ENCODE measurements around the gene DTHD1.

DTHD1 gene

DNA sequence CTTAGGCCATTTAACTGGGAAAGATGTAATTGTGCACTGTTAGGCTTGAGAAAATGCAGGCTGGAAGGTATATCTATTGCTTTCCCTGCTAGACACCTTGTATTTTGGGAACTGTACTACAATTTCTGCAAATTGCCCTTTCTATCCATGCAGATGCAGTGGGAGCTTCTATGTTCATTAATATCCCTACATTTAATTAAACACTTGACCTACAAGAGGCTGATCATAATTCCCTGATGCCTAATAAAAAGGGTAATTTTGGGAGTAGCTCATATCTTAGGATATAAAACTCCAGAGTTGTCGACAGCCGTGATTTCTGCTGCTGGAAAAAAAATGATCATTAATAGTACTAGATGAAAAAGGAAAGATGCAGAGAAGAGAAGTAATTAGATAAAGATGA, 19.7 kb downstream of the DTHD1 start:
- Histone ChIP-seq H4K20me1 (no peaks in the 10 kb centered on the region), H3K27me3 (no peaks in the 10 kb centered on the region), H3K4me2 (no peak overlapping the region), H3K9me3 (replicated peaks in 1 of 11) (peaks cover 0 to 12% (median 5%) of the 10 kb centered on the region in 11 experiments; a peak in 8 of 22 replicates), H3K36me3 (no peaks in the 10 kb centered on the region), H3K9ac (no peak overlapping the region), H3K4me3 (no peak overlapping the region), H3K27ac (no peak overlapping the region), H3K4me1 (peaks cover 12 to 41% (median 30%) of the 10 kb centered on the region in 10 experiments)
- TF ChIP-seq Cebpa-rat (IDR thresholded peaks at IDR 0.05), result no peak

GRCh38 chr4:36303426-36304137, 22.2 kb downstream of the DTHD1 start:
- no peaks in the 10 kb centered on the region for H4K20me1 ChIP-seq
- H3K4me3 ChIP-seq, result no peak overlapping the region
- H3K4me1 ChIP-seq, result peaks cover 32 to 66% (median 53%) of the 10 kb centered on the region in 10 experiments
- H3K27ac ChIP-seq, result peak overlapping the region; percentile 8 to 83 (median 68); a peak in 19 of 22 replicates
- H3K9ac ChIP-seq, result peak overlapping the region in 5 of 11 experiments; percentile 15 to 66 (median 43); a peak in 7 of 22 replicates
- H3K27me3 ChIP-seq, result no peaks in the 10 kb centered on the region
- H3K4me2 ChIP-seq, result peak overlapping the region; percentile 6 to 88 (median 60); a peak in 20 of 22 replicates
- no peak for TF ChIP-seq Cebpa-rat (IDR thresholded peaks at IDR 0.05)
- no peaks in the 10 kb centered on the region for H3K36me3 ChIP-seq
- peaks cover 0 to 12% (median 5%) of the 10 kb centered on the region in 11 experiments; a peak in 10 of 22 replicates for H3K9me3 ChIP-seq (replicated peaks in 1 of 11)

DNA sequence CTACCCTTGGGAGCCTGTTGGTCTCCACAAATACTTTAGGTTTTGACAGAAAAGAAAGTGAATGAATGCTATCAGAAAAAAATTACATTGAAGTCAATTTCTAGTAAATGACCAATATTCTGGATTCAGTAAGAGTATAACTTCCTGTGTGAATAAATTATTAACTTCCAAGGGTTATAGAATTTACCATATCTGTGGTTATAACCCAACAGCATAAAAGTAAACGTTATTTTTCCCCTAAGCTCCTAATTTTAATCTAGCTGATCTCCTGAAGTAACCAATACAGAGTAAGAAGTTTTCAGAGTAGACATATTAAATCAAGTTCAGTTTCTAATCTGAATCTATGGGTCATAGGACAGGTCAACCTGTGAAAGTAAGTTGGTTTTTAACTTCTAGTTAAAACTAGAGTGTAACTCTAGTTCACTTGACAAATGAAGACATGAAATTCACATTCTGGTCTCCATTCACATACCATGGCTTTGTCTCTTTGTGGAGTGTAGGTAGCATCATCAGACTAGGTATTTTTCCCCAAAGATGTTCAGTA, 22.8 kb downstream of the DTHD1 start:
- H3K4me3 ChIP-seq, result no peak overlapping the region
- TF ChIP-seq Cebpa-rat (IDR thresholded peaks at IDR 0.05), result no peak
- H3K27ac ChIP-seq, result peak overlapping the region; percentile 4 to 83 (median 68); a peak in 19 of 22 replicates
- H3K9me3 ChIP-seq (replicated peaks in 1 of 11), result peaks cover 0 to 12% (median 5%) of the 10 kb centered on the region in 11 experiments; a peak in 10 of 22 replicates
- no peaks in the 10 kb centered on the region for H3K36me3 ChIP-seq
- peak overlapping the region in 4 of 11 experiments; percentile 31 to 66 (median 48); a peak in 5 of 22 replicates for H3K9ac ChIP-seq
- no peaks in the 10 kb centered on the region for H4K20me1 ChIP-seq
- no peaks in the 10 kb centered on the region for H3K27me3 ChIP-seq
- H3K4me2 ChIP-seq, result peak overlapping the region; percentile 6 to 88 (median 60); a peak in 19 of 22 replicates
- H3K4me1 ChIP-seq, result peaks cover 38 to 72% (median 59%) of the 10 kb centered on the region in 10 experiments

DNA sequence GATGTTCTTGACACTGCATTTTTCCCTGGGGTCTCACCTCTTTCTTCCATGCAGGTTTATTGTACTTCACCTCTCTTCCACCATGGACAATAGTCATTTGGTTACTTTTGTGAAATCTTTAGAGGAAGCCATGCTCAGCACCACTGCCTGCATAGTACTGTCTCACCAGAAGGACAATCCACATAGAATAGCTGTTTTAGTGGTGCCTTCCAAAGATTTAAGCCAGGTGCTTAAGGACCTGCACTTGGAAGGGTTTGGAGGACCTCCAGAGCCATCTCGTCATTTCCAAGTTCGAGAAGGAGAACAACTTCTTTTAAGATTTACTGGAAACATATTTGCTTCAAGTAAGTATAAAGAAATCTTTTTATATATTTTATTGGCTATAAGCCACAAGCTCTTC, 26.7 kb downstream of the DTHD1 start:
- Histone ChIP-seq H3K4me2 (peak overlapping the region; percentile 40 to 98 (median 78)), H3K9me3 (replicated peaks in 1 of 11) (peaks cover 0 to 12% (median 5%) of the 10 kb centered on the region in 11 experiments; a peak in 10 of 22 replicates), H3K27me3 (no peaks in the 10 kb centered on the region), H3K4me3 (no peak overlapping the region), H3K27ac (peak overlapping the region; percentile 36 to 100 (median 98); a peak in 21 of 22 replicates), H3K4me1 (peaks cover 72 to 98% (median 90%) of the 10 kb centered on the region in 10 experiments), H3K36me3 (no peaks in the 10 kb centered on the region), H4K20me1 (no peaks in the 10 kb centered on the region), H3K9ac (peak overlapping the region in 4 of 11 experiments; percentile 2 to 26 (median 16); a peak in 4 of 22 replicates)
- no peak for TF ChIP-seq Cebpa-rat (IDR thresholded peaks at IDR 0.05)

DNA sequence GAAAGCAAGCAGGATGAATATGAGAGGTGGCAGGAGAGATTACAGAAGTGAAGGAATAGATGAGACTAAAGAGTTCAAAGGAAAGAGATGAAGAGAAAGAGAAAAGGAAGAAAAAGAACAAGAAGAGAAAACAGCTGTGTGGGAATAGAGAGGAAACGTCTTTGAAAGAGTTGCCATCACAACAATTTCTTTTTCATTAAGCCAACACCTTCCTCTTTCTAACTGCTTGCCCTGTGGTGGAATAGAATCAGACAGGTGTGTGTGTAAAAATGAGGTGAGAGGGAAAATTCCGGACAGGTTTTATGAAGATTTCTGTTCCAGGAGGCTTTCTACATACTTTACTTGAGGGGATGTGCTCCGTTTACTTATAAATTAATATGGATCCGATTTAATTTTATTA, 28.8 kb downstream of the DTHD1 start:
- Histone ChIP-seq H4K20me1 (no peaks in the 10 kb centered on the region), H3K9me3 (replicated peaks in 1 of 11) (peaks cover 0 to 10% (median 3%) of the 10 kb centered on the region in 11 experiments; a peak in 8 of 22 replicates), H3K4me2 (peak overlapping the region; percentile 74 to 98 (median 82)), H3K27me3 (no peaks in the 10 kb centered on the region), H3K4me1 (peaks cover 75 to 99% (median 91%) of the 10 kb centered on the region in 10 experiments), H3K27ac (peak overlapping the region; percentile 94 to 100 (median 98)), H3K4me3 (peak overlapping the region; percentile 1 to 54 (median 44); a peak in 13 of 20 replicates), H3K9ac (peak overlapping the region; percentile 78 to 93 (median 86)), H3K36me3 (no peaks in the 10 kb centered on the region)
- no peak for TF ChIP-seq Cebpa-rat (IDR thresholded peaks at IDR 0.05)

DNA sequence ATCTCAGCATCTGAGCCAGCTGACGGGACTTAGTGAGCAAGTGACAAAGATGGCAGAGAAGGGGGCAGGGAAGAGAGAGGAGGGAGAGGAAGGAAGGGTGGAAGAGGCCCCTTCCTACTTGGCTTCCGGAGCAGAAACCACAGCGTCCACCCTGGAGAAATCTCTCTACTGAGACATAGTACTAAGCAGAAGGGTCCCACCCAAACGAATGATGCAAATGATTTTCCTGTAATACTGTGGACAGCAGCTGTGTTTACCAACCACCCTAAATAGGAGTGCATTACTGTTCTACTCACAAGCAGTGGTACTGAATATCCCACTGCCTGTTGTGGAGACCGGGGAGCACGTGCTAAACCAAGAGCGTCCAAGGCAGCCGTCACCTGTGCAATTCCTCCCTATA, 29.4 kb downstream of the DTHD1 start:
- TF ChIP-seq Cebpa-rat (IDR thresholded peaks at IDR 0.05), result peak in 10 of 11 experiments; percentile 42 to 95 (median 89); a peak in 18 of 22 replicates

DNA sequence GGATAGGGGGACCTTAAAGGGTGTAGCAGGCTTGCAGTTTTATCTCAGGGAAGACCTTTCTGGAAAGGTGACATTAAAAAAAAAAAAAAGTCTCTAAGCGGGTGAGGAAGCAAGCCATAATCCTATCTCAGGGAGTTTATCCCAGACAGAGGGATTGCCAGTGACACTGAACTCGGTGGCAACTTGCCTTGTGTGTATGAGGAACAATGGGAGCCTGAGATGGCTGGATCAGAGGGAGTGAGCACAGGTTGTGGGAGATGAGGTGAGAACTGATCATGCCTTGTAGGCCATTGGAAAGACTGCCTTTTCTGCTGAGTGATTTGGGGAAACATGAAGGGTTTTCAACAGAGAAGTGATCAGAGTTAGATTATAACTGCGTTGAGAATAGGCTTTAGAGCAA, 31.1 kb downstream of the DTHD1 start:
- TF ChIP-seq Cebpa-rat (IDR thresholded peaks at IDR 0.05), result no peak
- H3K36me3 ChIP-seq, result no peaks in the 10 kb centered on the region
- H3K27me3 ChIP-seq, result no peaks in the 10 kb centered on the region
- no peak overlapping the region for H3K4me3 ChIP-seq
- peak overlapping the region; percentile 74 to 98 (median 82) for H3K4me2 ChIP-seq
- H3K27ac ChIP-seq, result peak overlapping the region; percentile 94 to 100 (median 98)
- peaks cover 0 to 16% (median 9%) of the 10 kb centered on the region in 11 experiments; a peak in 11 of 22 replicates for H3K9me3 ChIP-seq (replicated peaks in 1 of 11)
- peak overlapping the region; percentile 16 to 93 (median 86); a peak in 20 of 22 replicates for H3K9ac ChIP-seq
- no peaks in the 10 kb centered on the region for H4K20me1 ChIP-seq
- peaks cover 64 to 98% (median 68%) of the 10 kb centered on the region in 10 experiments for H3K4me1 ChIP-seq

More for the DNA sequence above, 29.4 kb downstream of the DTHD1 start:
- peak overlapping the region; percentile 94 to 100 (median 98) for H3K27ac ChIP-seq
- peak overlapping the region; percentile 74 to 98 (median 82) for H3K4me2 ChIP-seq
- peaks cover 0 to 11% (median 3%) of the 10 kb centered on the region in 11 experiments; a peak in 11 of 22 replicates for H3K9me3 ChIP-seq (replicated peaks in 1 of 11)
- no peaks in the 10 kb centered on the region for H3K36me3 ChIP-seq
- no peaks in the 10 kb centered on the region for H3K27me3 ChIP-seq
- peak overlapping the region; percentile 82 to 93 (median 86) for H3K9ac ChIP-seq
- H4K20me1 ChIP-seq, result no peaks in the 10 kb centered on the region
- H3K4me3 ChIP-seq, result peak overlapping the region; percentile 1 to 54 (median 44); a peak in 11 of 20 replicates
- peaks cover 75 to 99% (median 85%) of the 10 kb centered on the region in 10 experiments for H3K4me1 ChIP-seq

GRCh38 chr4:36313301-36313700, 31.9 kb downstream of the DTHD1 start:
- Histone ChIP-seq H3K27me3 (no peaks in the 10 kb centered on the region), H3K4me1 (peaks cover 63 to 98% (median 68%) of the 10 kb centered on the region in 10 experiments), H3K9me3 (replicated peaks in 1 of 11) (peaks cover 0 to 18% (median 10%) of the 10 kb centered on the region in 11 experiments; a peak in 16 of 22 replicates), H3K4me2 (peak overlapping the region; percentile 65 to 98 (median 81); a peak in 20 of 22 replicates), H3K27ac (peak overlapping the region; percentile 94 to 100 (median 98)), H3K36me3 (no peaks in the 10 kb centered on the region), H3K4me3 (no peak overlapping the region), H4K20me1 (no peaks in the 10 kb centered on the region), H3K9ac (peak overlapping the region in 10 of 11 experiments; percentile 15 to 88 (median 70); a peak in 16 of 22 replicates)
- no peak for TF ChIP-seq Cebpa-rat (IDR thresholded peaks at IDR 0.05)

All from BLaER1 treated with 17β-estradiol and CSF1 and Interleukin-3, amounts not matched to agents 10 nM and 100 nM (cell line).